HG03060 (cell line): ENCODE results near the gene DDX52.
"Not testable (repeated sequence)": the region's sequence is repeated elsewhere in the genome, so short reads cannot be mapped to it uniquely, and the experiment has no call there.

Source experiments
- ATAC-seq: cut with Tn5 transposase; IDR thresholded peaks from one replicate; pipeline ENCODE4 v1.9.1; 2021; ENCODE audit warnings: low read depth, moderate number of reproducible peaks; ENCODE audit not compliant: unreplicated experiment

Gene DDX52

DNA sequence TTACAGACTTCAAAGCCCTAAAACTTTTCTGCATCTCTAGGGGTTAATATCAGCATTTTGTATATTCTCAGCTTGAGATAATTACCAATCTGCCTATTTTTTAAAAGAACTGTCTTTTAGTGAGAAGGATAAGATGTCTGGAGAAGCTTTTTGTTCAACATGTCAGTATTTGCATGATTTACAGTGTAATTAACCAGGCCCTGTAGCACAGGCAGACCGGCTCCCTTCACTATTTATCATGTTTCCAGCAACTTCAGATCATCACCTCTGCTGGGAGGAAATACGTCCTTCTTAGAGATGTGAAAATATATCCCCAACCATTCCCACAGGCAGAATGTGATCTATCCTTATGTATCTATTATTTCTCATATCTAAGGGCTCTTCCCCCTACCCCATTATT, 8.6 kb upstream of the DDX52 start:
- no peak for ATAC-seq

DNA sequence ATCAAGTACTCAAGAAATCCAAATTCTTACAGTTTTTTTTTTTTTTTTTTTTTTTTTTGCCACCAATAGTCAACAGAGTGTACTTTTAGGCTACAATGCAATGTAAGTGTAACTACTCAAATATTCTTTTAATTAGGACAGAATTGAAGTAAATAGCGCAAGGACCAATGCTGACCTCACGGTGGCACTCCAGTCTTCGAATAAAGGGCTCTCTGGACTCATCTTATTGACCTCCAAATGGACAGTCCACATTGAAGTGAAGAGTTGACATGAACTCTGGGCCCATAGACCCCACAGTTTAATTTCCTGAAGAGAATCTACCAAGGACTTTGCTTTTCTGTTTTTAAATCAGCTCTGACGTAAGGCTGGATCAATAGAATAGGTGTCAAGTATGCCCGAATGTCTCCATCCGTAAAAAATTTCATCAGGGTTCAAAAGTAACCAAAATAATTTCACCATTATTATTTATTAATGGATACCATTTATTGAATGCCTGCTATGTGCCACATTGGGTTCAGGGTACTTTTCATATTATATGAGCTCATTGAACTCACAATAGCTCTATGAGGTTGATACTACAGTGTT, 7.3 kb upstream of the DDX52 start:
- no peak for ATAC-seq

DNA sequence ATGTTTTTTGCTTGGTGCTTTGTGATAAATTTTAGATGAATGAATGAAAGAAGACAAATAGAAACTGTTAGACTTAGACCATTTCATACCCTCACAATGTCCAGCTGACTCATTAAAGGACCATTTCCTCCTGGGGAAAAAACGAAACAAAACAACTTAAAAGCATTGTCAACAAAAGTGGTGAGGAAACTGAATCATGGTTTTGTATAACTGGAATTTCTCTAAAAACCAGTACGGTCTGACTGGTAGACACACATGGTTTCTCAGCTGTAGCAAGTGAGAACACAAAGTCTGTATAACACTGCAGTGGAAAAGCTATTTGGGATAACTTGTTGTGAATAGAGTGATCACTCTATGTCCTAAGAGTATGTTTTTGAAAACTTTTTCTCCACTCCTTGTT, 5.3 kb upstream of the DDX52 start:
- no peak for ATAC-seq

DNA sequence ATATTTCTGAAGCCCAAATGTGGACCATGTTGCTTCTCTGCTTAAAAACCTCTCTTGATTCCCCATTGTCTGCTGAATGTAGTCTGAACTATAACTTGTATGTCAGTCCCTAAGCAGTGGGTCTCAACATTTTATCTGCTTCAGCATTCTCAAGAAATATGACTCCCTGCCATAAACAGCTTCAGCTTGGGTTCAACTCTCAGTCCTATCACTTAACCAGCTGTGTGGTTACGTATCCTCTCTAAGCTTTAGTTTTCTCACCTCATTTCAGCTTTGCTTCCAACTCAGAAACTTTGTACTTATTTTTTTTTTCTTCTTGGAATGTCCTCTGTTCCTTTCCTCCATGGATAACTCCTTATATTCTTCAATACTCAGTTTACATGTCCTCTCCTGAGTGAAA, 4.6 kb upstream of the DDX52 start:
- ATAC-seq, result no peak

DNA sequence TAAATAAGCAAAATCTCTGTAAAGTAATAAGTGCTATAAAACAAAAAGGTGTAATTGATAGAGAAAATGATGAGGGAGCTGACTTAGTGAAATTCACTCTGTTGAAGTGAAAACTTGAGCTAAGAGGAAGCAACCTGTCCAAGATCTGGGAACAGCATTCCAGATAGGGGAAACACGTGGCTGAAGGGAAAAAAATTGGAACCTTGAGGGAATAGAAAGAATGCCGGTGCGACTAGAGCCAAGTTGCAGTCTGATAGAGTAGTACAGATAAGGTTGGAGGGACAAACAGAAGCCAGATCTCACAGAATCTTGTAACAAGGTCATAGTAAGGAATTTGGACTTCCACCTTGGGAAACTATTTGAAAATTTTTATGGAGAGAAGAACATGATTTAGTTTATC, 623 bp upstream of the DDX52 start:
- ATAC-seq, result no peak

DNA sequence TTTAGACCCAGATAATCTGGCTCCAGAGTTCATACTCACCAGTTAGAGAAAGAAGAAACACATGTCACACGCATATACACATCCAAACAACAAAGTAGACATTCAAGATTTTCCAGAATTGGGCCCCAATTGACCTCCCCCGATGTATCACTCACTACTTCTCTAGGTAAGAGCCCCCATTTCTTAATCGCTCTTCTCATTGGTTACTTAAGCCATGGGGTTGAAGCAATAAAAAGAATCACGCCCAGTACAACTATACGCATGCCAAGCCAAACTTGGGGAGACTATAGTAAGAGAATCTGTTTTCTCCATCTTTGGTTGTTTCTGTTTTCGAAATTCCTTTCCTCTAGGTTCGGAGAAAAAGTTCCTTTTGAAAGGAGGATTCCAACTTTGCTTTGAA, 565 bp downstream of the DDX52 start:
- ATAC-seq, result peak; percentile 10

DNA sequence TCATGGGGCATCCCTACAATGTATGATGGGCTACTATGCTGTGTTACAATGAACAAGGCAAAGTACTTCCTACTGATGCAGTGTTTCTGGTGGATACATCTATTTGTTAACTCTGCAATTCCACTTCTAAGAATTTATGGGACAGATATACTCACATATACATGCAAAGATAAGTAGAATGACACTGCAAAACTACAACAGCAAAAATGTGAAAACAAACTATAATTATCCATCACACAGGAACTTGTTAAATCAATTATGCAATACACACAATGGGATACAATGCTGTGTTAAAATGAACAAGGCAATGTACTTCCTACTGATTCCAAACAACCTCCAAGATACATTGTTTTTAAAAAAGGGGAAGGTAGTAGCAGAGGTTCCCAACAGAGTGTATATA, 3.2 kb downstream of the DDX52 start:
- ATAC-seq, result no peak

DNA sequence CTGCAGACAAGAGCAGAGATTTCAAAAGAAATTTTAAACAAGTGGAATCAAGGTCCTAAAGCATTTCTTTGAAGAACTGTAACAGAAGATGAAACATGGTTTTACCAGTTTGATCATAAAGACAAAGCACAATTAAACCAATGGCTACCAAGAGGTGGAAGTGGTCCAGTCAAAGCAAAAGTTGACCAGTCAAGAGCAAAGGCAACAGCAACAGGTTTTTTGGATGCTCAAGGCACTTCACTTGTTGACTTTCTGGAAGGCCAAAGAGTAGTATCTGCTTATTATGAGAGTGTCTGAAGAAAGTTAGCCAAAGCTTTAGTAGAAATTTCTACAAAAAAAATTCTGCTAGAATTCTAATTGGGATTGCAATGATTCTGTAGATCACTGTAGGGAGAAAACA, 5.3 kb downstream of the DDX52 start:
- ATAC-seq, result no peak

DNA sequence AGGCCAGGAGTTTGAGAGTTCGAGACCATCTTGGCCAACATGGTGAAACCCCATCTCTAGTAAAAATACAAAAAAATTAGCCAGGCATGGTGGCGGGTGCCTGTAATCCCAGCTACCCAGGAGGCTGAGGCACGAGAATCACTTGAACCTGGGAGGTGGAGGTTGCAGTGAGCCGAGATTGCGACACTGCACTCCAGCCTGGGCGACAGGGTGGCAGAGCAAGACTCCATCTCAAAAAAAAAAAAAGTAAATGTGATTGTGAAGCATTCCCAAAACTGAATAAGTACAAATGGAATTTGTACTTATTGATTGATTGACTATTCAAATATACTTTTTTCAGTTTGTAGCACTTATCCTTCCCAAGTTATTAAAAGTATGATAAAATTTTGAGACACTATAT, 26.8 kb downstream of the DDX52 start:
- ATAC-seq, result not testable (repeated sequence)

DNA sequence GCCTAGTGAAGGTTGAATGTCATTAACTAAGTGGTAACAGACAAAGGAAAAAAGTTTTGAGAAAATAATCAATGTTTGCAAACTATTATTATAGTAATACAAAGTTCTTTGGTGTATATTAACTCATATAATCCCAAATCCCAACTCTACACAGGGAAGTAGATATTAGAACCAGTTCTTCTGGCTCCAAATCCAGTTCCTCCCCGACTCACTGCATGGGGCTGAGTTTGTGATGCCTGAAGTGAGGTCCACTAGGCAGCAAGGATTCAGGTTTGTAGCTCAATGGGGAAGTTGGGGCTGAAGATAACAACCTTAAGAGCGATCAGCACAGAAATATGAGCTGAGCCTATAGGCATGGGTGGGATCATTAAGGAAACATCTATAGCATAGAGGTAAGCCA, 28.4 kb downstream of the DDX52 start:
- no peak for ATAC-seq

DNA sequence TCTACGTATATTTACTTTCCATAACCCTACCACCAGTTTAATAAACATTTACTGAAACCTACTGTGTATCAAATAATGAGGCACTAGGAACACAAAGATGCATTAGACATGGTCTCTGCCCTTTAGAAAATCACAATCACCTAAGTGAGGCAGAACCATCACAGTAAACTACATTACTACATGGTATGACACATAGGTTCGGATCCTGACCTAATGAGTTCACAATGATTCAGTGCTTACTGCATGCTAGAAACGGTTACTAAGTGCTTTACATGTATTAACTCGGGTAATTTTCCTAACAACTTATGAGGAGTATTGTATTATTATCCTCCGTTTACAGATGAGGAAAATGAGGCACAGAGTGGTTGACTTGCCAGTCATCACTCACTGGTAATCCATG, 28.9 kb downstream of the DDX52 start:
- no peak for ATAC-seq

DNA sequence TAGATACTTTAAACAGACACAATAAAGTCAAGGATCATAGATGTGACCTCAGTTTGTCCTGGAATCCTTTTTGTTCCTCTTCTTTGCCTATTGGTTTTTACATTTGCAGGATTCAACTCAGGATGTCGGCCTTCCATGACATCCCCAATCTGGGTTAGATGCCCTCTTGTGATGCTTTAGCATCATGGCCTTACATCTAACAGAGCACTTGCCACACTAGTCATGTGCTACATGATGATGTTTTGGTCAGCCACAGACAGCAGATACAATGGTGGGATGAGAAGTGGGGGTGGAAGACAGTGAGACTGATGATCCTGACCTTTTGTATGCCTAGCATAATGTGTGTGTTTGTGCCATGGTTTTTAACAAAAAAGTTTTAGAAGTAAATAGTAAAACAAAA, 32.3 kb downstream of the DDX52 start:
- no peak for ATAC-seq

DNA sequence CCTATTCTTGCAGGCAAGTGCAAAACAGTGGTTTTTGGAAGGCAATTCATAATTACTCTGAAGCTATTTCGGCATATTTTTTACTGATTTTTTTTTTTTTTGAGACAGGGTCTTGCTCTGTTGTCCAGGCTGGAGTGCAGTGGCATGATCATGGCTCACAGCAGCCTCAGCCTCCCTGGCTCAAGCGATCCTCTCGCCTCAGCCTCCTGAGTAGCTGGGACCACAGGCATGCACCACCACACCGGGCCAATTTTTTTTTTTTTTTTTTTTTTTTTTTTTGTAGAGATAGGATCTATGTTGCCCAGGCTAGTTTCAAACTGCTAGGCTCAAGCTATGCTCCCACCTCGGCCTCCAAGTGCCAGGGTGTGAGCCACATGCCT, 33.2 kb downstream of the DDX52 start:
- not testable (repeated sequence) for ATAC-seq

DNA sequence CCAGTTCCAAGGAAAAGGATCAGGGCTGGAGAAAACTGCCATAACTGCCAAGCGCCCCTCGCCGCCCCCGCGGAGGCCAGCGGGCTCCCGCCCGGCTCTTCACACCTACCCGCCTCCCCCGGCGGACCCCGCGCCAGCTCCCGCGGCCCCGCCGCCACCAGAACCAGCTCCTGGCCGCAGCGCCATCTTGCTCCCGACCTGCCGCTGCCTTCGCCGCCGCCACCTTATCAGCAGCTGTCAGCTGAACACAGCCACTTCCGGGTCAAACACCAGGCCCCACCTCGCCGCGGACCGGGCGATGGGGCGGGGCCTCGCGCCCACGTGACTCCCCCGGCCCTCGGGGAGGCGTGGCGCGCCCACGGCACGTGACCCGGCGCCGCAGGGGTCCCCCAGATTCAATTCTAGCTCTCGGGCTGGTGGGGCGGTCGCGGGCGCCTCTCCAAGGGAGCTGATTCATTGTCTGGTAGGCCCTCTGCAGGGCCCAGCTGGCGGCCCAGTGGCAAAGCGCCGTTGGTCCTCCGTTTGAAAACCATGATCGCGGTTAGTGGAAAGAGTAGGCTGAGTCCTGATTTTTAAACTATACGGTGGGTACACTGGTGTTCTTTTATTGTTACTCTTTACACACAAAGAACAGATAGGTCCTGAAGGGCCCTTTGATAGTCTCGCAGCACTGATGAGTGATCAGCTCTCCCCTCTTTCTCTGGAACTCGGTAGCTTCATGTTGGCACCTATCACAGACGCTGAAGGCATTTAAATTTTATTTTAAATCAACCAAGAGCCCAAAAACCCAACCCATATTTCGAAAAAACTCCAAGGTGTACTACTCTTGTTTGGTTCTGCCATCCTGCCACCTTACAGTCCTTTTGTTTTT, 33.8 kb downstream of the DDX52 start, which contains the start of gene SYNRG:
Gene SYNRG, minus strand, starts transcription at position 249 of the 871 bp plus-strand sequence. Its CDS starts 63 bp downstream, at position 186.
- ATAC-seq, result peak; percentile 83

DNA sequence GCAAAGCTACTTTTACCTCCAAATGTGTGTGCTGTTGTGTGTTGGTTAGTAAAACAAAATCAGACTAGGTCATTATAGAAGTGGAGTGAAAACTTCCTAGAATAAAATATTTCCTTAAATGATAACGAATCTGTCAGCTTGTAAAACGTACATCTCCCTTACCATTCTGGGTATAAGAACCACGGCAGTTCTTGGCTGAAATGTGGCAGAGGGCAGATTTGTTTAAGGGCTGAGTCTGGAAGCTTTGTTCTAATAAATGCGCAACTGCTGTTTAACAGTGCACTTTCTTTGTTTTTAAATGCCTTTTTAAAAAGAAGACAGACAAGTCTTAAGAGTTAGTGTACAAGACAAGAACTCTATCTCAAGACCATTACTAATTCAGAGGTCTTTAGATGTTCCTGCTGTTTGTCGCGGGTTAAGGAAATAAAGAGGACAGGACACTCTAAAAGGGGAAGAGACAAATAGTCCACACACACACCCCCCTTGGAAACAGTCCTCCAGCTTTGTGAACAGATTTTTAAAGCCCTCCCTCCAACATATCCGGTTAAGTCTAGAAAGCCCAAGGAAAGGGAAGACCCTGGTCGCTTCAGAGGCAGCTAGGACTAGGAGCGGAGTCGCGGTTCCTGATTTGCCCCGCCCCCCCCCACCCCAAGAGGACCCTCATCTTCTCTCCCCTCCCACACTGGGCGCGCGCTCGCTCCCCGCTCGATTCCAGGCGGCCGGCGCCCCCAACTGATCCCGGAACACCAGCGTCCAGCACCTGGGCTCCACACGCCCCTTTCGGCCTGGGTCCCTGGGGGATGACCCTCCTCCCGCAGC, 34.7 kb downstream of the DDX52 start:
- no peak for ATAC-seq

DNA sequence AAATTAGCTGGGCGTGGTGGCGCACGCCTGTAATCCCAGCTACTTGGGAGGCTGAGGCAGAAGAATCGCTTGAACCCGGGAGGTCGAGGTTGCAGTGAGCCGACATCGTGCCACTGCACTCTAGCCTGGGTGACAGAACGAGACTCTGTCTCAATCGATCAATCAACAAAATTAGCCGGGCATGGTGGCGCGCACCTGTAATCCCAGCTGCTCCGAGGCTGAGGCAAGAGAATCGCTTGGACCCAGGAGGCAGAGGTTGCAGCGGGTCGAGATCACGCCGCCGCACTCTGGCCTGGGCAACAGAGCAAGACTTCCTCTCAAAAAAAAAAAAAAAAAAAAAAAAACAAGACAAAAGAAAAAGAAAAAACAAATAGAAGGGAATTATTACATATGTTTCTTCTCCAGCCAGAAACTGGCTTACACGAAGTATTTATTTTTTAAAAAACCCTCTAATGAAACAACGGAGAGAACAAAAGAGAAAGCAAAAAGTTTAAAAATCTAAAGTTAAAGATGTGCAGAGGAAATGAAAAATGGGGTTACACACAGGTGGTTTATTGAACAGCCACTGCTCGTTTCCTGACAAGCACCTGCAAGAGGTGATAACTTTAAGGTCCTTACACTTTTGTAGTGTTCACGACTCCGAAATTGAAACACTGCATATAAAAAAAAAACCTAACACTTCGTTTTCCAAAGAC, 35.5 kb downstream of the DDX52 start:
- no peak for ATAC-seq

DNA sequence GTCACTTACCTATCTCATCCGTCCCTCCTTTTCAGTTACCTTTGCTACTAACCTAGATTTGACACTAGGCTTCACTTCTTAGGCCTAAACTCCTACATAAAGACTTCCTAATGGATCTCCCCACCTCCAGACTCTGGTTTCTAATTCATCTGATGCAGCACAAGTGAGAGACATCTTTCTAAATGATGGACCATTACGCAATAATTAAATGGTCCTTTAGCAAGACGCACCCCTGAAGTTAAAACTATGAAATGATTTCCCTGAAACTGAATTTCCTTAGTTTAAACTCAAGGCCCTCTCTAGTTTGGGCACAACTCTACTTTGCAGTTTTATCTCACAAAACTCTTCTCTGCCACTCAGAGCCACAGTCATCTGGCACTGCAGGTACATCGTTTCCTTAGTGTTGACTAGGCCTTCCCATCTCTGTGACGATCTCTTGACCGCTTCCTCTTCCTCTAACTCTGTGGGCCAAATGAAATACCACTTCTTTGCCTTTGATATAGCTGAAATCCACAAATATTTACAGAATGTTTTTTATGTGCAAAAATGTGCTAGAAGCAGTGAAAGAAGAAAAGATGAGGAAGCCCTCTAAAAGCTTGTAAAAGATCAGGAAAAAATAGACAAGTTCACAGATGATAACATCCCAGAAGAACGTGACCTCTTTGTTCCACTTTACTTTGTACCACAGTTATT, 37.3 kb downstream of the DDX52 start:
- ATAC-seq, result no peak

DNA sequence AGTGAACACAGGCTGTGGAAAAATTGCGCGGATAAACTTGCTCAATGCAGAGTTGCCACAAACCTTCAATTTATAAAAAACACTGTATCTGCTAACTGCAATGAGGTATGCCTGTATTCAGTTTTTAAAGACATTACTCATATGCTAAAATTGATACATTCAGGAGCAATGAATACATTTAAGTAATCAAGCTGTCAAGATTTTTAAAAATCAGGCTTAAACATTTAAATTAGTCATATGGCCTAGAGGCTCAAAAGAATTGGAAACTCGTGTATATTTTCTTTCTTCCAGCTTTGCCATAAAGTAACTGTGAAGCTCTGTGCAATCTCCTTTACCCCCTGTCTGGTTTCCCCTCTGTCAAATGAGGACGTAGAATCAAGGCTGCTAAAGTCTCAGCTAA, 38.2 kb downstream of the DDX52 start:
- no peak for ATAC-seq

DNA sequence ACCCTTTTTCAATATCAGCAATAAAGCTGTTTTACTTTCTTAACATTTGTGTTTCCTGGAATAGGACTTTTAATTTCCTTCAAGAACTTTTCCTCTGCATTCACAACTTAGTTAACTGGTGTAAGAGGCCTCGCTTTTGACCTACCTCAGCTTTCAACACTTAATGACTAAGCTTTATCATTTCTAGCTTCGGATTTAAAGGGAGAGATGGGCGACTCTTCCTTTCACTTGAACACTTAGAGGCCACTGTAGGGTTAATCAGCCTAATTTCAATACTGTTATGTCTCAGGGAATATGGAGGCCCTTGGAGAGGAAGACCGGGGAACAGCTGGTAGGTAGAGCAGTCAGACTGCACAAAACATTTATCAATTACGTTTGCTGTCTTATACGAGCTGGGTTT, 38.7 kb downstream of the DDX52 start:
- no peak for ATAC-seq

DNA sequence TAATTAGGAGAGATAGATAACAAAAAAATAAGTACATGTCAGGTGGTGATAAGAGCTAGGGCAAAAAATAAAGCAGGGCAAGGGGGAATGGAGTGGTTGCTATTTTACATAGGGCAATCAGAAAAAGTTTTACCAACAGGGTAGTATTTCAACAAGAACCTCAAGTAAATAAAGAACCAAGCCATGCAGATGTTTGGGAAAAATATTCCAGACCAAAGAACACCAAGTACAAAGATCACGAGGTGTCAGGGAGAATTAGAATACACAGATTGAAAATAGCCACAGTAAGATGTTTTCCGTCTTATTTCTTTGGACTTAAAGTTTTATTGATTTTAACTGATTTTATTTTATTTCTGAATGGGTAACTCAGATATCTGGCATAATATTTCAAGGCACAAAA, 45.1 kb downstream of the DDX52 start:
- no peak for ATAC-seq
